ENCODE data around the gene USP32. TPM values are rescaled to one million over a fixed set of nuclear protein-coding genes. Genes with fewer than 3 reads are reported as not detected.

The USP32 gene
- total and polyA plus RNA-seq, 2 donors (not counting 3 experiments of a cell fraction or from before 2014, with no cell fraction given): 15.7 to 52.9 TPM

DNA sequence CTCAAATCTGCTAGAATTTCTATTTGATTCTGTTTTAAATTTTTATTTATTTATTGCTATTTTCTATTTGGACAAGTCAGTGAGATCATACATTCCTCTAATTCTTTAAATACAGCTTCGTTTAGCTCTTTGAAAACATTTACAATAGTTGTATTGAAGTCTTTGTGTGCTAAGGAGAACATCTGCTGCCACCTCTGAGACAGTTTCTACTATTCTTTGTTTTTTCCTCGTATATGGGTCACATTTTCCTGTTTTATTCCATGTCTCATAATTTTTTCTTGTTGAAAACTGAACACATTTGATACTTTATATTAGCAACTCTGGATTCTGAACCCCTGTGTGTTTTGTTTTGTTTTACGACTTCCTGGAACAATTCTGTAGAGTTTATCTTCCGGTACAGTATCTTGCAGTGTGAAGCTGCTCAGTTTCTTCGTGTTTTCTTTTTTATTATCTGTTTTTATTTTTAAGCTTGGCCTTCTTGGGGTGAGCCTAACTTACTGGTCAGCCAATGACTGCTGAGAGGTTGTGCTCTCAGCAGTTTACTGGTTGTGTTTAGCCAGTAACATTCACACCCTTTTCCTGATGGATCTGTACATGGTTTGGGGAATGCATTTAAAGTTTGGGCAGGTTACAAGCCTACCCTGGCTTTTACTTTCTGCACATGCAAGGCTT, 143.2 kb downstream of the USP32 start:
- intact Hi-C loops (cut with micrococcal nuclease): loop anchor here (5.0 kb wide), 1 partner anchor 144 kb away; the partner anchor contains the start of gene USP32
- Histone ChIP-seq H3K4me2 (ENCODE audit: insufficient read depth, low read length) (peak overlapping the region; percentile 81), H3K9me3 (replicated peaks; ENCODE audit: control insufficient read depth, insufficient read depth, low read length) (no peaks in the 10 kb centered on the region), H3K27ac (ENCODE audit: insufficient read depth, low read depth, low read length) (peak overlapping the region; percentile 87), H4K20me1 (replicated peaks; ENCODE audit: control insufficient read depth, extremely low read depth, insufficient read depth, low read length) (no peaks in the 10 kb centered on the region), H3K4me3 (replicated peaks in 1 of 3; ENCODE audit: insufficient read depth in 1 of 3, low read depth in 1 of 3, low read length in 3 of 3) (peak overlapping the region in 1 of 3 experiments; percentile 35), H3K36me3 (ENCODE audit: control insufficient read depth in 2 of 2, extremely low read depth in 1 of 2, insufficient read depth in 2 of 2, low read length in 2 of 2) (no peaks in the 10 kb centered on the region), H2AFZ (ENCODE audit: low read depth, low read length) (peak overlapping the region; percentile 2), H3K79me2 (ENCODE audit: control insufficient read depth, insufficient read depth, low read length) (no peaks in the 10 kb centered on the region), H3K9me1 (replicated peaks; ENCODE audit: control insufficient read depth, extremely low read depth, insufficient read depth, low read length) (no peaks in the 10 kb centered on the region), H3K9ac (replicated peaks; ENCODE audit: extremely low read depth, insufficient read depth, low read length) (peak overlapping the region; percentile 32), H3K4me1 (ENCODE audit: control insufficient read depth, extremely low read depth, insufficient read depth, low read length) (peaks cover 22% of the 10 kb centered on the region), H3K27me3 (ENCODE audit: control insufficient read depth in 2 of 2, insufficient read depth in 2 of 2, low read length in 2 of 2) (no peaks in the 10 kb centered on the region)
- ChIA-PET POLR2A (no interaction called here), CTCF (interaction anchor here (0.8 to 2.4 kb wide), 6 partner anchors 9 to 172 kb away, joined by 3 to 22 read pairs (median 4); no protein-coding TSS in a partner anchor)
- FAIRE-seq (peak; percentile 80), DNase-seq (ENCODE audit: low read depth, low spot score) (peak; percentile 78)
- TF ChIP-seq POLR2A (IDR thresholded peaks at IDR 0.05; ENCODE audit: low read depth, low read length) (no peak), POLR2AphosphoS5 (IDR thresholded peaks at IDR 0.05; ENCODE audit: insufficient read depth, low read depth, low read length) (no peak), EZH2 (IDR thresholded peaks at IDR 0.05; ENCODE audit: borderline replicate concordance, low read depth, low read length, severe bottlenecking) (no peak), GATA2 (IDR thresholded peaks at IDR 0.05; ENCODE audit: insufficient read depth, insufficient read length, low read depth, low read length) (no peak), JUN (IDR thresholded peaks at IDR 0.05; ENCODE audit: borderline replicate concordance, insufficient read depth, insufficient read length, low read depth) (no peak), FOS (IDR thresholded peaks at IDR 0.05; ENCODE audit: borderline replicate concordance, insufficient read depth, low read length) (no peak), MYC (IDR thresholded peaks at IDR 0.05; ENCODE audit: low read depth, low read length) (no peak)
- TF ChIP-seq, protein P1, sequence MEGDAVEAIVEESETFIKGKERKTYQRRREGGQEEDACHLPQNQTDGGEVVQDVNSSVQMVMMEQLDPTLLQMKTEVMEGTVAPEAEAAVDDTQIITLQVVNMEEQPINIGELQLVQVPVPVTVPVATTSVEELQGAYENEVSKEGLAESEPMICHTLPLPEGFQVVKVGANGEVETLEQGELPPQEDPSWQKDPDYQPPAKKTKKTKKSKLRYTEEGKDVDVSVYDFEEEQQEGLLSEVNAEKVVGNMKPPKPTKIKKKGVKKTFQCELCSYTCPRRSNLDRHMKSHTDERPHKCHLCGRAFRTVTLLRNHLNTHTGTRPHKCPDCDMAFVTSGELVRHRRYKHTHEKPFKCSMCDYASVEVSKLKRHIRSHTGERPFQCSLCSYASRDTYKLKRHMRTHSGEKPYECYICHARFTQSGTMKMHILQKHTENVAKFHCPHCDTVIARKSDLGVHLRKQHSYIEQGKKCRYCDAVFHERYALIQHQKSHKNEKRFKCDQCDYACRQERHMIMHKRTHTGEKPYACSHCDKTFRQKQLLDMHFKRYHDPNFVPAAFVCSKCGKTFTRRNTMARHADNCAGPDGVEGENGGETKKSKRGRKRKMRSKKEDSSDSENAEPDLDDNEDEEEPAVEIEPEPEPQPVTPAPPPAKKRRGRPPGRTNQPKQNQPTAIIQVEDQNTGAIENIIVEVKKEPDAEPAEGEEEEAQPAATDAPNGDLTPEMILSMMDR (IDR thresholded peaks at IDR 0.05; ENCODE audit: extremely low read depth in 1 of 2, insufficient read depth in 1 of 2, low read depth in 1 of 2, low read length in 2 of 2): no peak
- TF ChIP-seq, protein P2, sequence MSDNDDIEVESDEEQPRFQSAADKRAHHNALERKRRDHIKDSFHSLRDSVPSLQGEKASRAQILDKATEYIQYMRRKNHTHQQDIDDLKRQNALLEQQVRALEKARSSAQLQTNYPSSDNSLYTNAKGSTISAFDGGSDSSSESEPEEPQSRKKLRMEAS (IDR thresholded peaks at IDR 0.05; ENCODE audit: insufficient read depth, insufficient read length): no peak
- dilution Hi-C loops (cut with MboI; ENCODE audit: extremely low pct_ligation_motif_present, low sequenced_read_pairs): no loop called here
- BruUV-seq (replicated peaks): no TSS peak

Measured in endothelial cell of umbilical vein (primary cell).